Glutamatergic neuron (in vitro differentiated cells): ENCODE measurements around the gene HEXD. TPM values are rescaled to one million over a fixed set of nuclear protein-coding genes. Genes with fewer than 3 reads are reported as not detected.

Experiments used
- DNase-seq: peaks from one replicate; pipeline ENCODE4 v3.0.0; 2022
- H3K27ac Mint-ChIP-seq: one replicate; pipeline ENCODE4 v1.8.0; 2020; ENCODE audit warnings: mild to moderate bottlenecking, mixed read lengths, inconsistent platforms; ENCODE audit not compliant: unreplicated experiment
- H3K27me3 Mint-ChIP-seq: one replicate; pipeline ENCODE4 v1.8.0; 2020; ENCODE audit warnings: mild to moderate bottlenecking, moderate library complexity, mixed read lengths, inconsistent platforms; ENCODE audit not compliant: unreplicated experiment
- H3K36me3 Mint-ChIP-seq: one replicate; pipeline ENCODE4 v1.8.0; 2020; ENCODE audit warnings: mild to moderate bottlenecking, mixed read lengths, inconsistent platforms; ENCODE audit not compliant: unreplicated experiment
- H3K4me1 Mint-ChIP-seq: one replicate; pipeline ENCODE4 v1.8.0; 2020; ENCODE audit warnings: mild to moderate bottlenecking, low read depth, mixed read lengths, inconsistent platforms; ENCODE audit not compliant: unreplicated experiment
- H3K4me3 Mint-ChIP-seq: one replicate; pipeline ENCODE4 v1.8.0; 2020; ENCODE audit warnings: mild to moderate bottlenecking, mixed read lengths, inconsistent platforms; ENCODE audit not compliant: unreplicated experiment
- H3K9me3 Mint-ChIP-seq: one replicate; pipeline ENCODE4 v1.8.0; 2020; ENCODE audit warnings: mild to moderate bottlenecking, moderate library complexity, mixed read lengths, inconsistent platforms; ENCODE audit not compliant: unreplicated experiment
- total RNA-seq: library from RNA; stranded (reverse); fragmentation: NEBNext Ultra II Directional; extraction: Animal tissue kit (Norgen Biotek cat#: 25700); gene quantifications from one replicate; pipeline ENCODE4 v1.2.1, GENCODE V29; 2021; ENCODE audit not compliant: unreplicated experiment
- TF ChIP-seq, protein P1 (sequence below): fragments of 200-600 bp; sonication (generic); IDR thresholded peaks from one replicate; pipeline ENCODE4 v1.5.0; 2021; ENCODE audit not compliant: partially characterized antibody, unreplicated experiment

The HEXD gene
- total RNA-seq, 1 donor from 2014 or later = 58.7 TPM

DNA sequence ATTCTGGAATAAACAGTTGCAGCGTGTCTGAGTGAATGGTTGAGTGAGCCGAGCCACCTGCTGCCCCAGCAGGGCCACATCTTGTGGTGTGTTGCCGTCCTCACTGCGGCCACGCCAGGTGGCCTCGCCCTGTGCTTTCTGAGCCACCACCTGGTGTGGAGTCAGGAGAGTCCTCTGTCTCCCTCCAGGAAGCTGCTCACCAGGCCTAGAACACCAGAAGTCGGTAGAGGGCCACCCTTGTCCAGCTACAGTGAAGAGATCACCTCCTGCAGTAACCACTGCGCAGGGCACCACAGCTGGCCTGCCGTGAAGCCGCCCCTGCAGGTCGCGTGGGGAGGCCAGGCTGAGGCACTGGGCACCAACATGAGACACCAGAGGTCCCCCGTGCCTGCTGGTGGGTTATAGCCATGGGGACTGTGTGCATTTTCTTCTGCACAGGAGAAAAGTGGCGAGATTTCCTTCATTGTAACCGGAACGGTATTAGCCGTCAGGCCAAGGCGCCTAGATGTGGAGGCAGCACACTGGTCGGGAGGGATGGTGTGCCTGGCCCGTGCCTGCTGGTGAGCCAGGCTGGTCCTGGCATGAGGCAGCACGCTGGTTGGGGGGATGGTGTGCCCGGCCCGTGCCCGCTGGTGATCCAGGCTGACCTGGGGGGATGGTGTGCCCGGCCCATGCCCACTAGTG, 72.5 kb downstream of the HEXD start:
- no peak overlapping the region for H3K27ac Mint-ChIP-seq
- peaks cover 21% of the 10 kb centered on the region for H3K27me3 Mint-ChIP-seq
- peaks cover 9% of the 10 kb centered on the region for H3K4me1 Mint-ChIP-seq
- TF ChIP-seq, protein P1, sequence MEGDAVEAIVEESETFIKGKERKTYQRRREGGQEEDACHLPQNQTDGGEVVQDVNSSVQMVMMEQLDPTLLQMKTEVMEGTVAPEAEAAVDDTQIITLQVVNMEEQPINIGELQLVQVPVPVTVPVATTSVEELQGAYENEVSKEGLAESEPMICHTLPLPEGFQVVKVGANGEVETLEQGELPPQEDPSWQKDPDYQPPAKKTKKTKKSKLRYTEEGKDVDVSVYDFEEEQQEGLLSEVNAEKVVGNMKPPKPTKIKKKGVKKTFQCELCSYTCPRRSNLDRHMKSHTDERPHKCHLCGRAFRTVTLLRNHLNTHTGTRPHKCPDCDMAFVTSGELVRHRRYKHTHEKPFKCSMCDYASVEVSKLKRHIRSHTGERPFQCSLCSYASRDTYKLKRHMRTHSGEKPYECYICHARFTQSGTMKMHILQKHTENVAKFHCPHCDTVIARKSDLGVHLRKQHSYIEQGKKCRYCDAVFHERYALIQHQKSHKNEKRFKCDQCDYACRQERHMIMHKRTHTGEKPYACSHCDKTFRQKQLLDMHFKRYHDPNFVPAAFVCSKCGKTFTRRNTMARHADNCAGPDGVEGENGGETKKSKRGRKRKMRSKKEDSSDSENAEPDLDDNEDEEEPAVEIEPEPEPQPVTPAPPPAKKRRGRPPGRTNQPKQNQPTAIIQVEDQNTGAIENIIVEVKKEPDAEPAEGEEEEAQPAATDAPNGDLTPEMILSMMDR = no peak
- DNase-seq = no peak
- no peak overlapping the region for H3K4me3 Mint-ChIP-seq
- H3K36me3 Mint-ChIP-seq = no peaks in the 10 kb centered on the region
- peaks cover 14% of the 10 kb centered on the region for H3K9me3 Mint-ChIP-seq

DNA sequence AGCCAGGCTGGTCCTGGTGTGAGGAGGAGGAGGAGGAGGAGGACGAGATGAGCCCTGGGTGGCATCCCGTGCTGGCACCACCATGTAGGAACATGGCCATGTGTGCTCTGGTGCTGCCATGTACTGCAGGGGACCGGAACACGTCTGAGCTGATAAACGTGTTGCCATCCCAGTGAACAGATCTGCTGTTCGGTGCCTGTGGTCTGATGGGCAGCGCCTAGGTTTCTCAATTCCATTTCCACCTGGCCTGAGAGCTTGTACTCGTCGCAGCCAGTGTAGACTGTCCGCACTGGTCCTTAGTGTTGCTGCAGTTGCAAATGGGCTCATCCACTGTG, 73.0 kb downstream of the HEXD start:
- H3K27ac Mint-ChIP-seq = no peak overlapping the region
- H3K27me3 Mint-ChIP-seq = peaks cover 20% of the 10 kb centered on the region
- H3K4me3 Mint-ChIP-seq = no peak overlapping the region
- no peaks in the 10 kb centered on the region for H3K36me3 Mint-ChIP-seq
- peaks cover 9% of the 10 kb centered on the region for H3K4me1 Mint-ChIP-seq
- H3K9me3 Mint-ChIP-seq = peaks cover 14% of the 10 kb centered on the region
- no peak for DNase-seq
- TF ChIP-seq, protein P1 = no peak

DNA sequence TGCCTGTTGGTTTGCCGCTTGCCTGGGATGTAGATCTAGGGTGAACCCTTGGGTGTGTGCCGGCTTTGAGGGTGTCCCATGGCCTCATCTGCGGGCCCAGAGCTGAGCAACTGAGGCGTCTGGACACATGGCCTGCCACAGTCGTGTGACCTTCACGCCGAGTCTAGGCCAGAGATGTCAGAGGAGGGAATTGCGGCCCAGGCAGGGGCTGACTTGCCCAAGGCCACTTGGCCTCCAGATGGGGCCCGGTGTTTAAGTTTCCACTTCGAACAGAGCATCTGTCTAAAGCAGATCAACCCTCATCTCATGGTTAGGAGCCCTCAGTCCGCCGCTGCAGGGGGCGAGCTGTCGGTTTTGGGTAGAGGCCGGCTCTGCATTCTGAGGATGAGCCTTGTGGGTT, 73.4 kb downstream of the HEXD start:
- Mint-ChIP-seq H3K27ac (no peak overlapping the region), H3K36me3 (no peaks in the 10 kb centered on the region), H3K27me3 (peaks cover 19% of the 10 kb centered on the region), H3K4me1 (peaks cover 9% of the 10 kb centered on the region), H3K4me3 (no peak overlapping the region), H3K9me3 (peaks cover 14% of the 10 kb centered on the region)
- TF ChIP-seq, protein P1 = no peak
- DNase-seq = no peak

Other genes starting within 250 kb of the HEXD start
- 40.7 TPM for gene CCDC57, start 205.5 kb upstream of the HEXD start, total RNA-seq
- 15.6 TPM for gene SLC16A3, start 189.3 kb upstream of the HEXD start, total RNA-seq
- gene CSNK1D, start 144.6 kb upstream of the HEXD start, total RNA-seq = 211 TPM
- 0.27 TPM for gene CD7, start 100.7 kb upstream of the HEXD start, total RNA-seq
- 0.29 TPM for gene SECTM1, start 84.6 kb upstream of the HEXD start, total RNA-seq
- gene TEX19, start 59.1 kb upstream of the HEXD start, total RNA-seq = not detected
- gene UTS2R, start 46.6 kb upstream of the HEXD start, total RNA-seq = 7.2 TPM
- 23.0 TPM for gene OGFOD3, start 239 bp downstream of the HEXD start, total RNA-seq
- gene CYBC1, start 32.4 kb downstream of the HEXD start, total RNA-seq = 134 TPM
- 177 TPM for gene NARF, start 40.4 kb downstream of the HEXD start, total RNA-seq
- 95.7 TPM for gene FOXK2, start 101.4 kb downstream of the HEXD start, total RNA-seq
- gene WDR45B, start 230.1 kb downstream of the HEXD start, total RNA-seq = 60.4 TPM